K562 (cell line): Measurements from ENCODE around the gene SDHAF3. TPM values are rescaled to one million over a fixed set of nuclear protein-coding genes. Genes with fewer than 3 reads are reported as not detected.

Source experiments
- ATF7 ChIP-seq: fragments of 450-650 bp; IDR thresholded peaks from 2 replicates; pipeline ENCODE4 v1.7.1; 2014; ENCODE audit warnings: mild to moderate bottlenecking, moderate library complexity
- CCAR2 ChIP-seq: fragments of 200-400 bp; formaldehyde crosslinking; IDR thresholded peaks from 2 replicates; pipeline ENCODE4 v1.6.1; 2017; ENCODE audit warnings: mild to moderate bottlenecking, low read depth, low read length
- CREB3 ChIP-seq: fragments of 450-650 bp; conservative IDR thresholded peaks from 2 replicates; pipeline ENCODE4 v1.6.1; 2016; ENCODE audit warnings: missing genetic modification characterization, low read depth, mild to moderate bottlenecking, missing compliant biosample characterization, moderate library complexity
- DNMT1 ChIP-seq: fragments of 450-650 bp; IDR thresholded peaks from 2 replicates; pipeline ENCODE4 v1.6.1; 2016; ENCODE audit warnings: antibody characterized with exemption, mild to moderate bottlenecking
- FOXP1 ChIP-seq: sonication (generic); formaldehyde crosslinking; IDR thresholded peaks from 2 replicates; pipeline ENCODE4 v1.8.0; 2022; ENCODE audit warnings: mild to moderate bottlenecking, missing genetic modification reagents
- HDGF ChIP-seq: fragments of 450-650 bp; IDR thresholded peaks from 2 replicates; pipeline ENCODE4 v1.6.1; 2016
- HMBOX1 ChIP-seq: sonication (generic); IDR thresholded peaks from 2 replicates; pipeline ENCODE4 v1.6.1; 2016
- HMG20A ChIP-seq: fragments of 450-650 bp; formaldehyde crosslinking; conservative IDR thresholded peaks from 2 replicates; pipeline ENCODE4 v1.4.0; 2020; ENCODE audit warnings: mild to moderate bottlenecking, mixed read lengths
- L3MBTL2 ChIP-seq: fragments of 450-650 bp; IDR thresholded peaks from 2 replicates; pipeline ENCODE4 v1.6.1; 2016; ENCODE audit warnings: mild to moderate bottlenecking, moderate library complexity
- MAFK ChIP-seq: IDR thresholded peaks from 2 replicates; pipeline ENCODE4 v1.6.1; 2011; ENCODE audit warnings: low read length, improper control_type of control experiment
- PCBP1 ChIP-seq: fragments of 200-400 bp; formaldehyde crosslinking; IDR thresholded peaks from 2 replicates; pipeline ENCODE4 v1.6.1; 2018; ENCODE audit warnings: mild to moderate bottlenecking, low read depth, low read length; ENCODE audit not compliant: poor library complexity, severe bottlenecking
- PTBP1 ChIP-seq: fragments of 200-400 bp; formaldehyde crosslinking; IDR thresholded peaks from 2 replicates; pipeline ENCODE4 v1.6.1; 2017; ENCODE audit warnings: low read depth, low read length
- TRIM28 ChIP-seq: fragments of 450-650 bp; IDR thresholded peaks from 2 replicates; pipeline ENCODE4 v1.6.1; 2017
- UBTF ChIP-seq, 2 experiments: IDR thresholded peaks; 2 replicates each; pipeline ENCODE4 v1.6.1; 2012; ENCODE audit warnings: improper control_type of control experiment in 2 of 2, low read depth in 2 of 2, low read length in 2 of 2, borderline replicate concordance in 1 of 2
- ZNF174 ChIP-seq: fragments of 250-450 bp; sonication (Bioruptor Pico); IDR thresholded peaks from 2 replicates; pipeline ENCODE4 v1.4.0; 2020; ENCODE audit warnings: mild to moderate bottlenecking
- ZNF253 ChIP-seq: fragments of 250-450 bp; sonication (Bioruptor Pico); conservative IDR thresholded peaks from 2 replicates; pipeline ENCODE4 v1.6.1; 2021; ENCODE audit warnings: mild to moderate bottlenecking
- ZSCAN29 ChIP-seq: fragments of 450-650 bp; IDR thresholded peaks from 2 replicates; pipeline ENCODE4 v1.6.1; 2017
- polyA plus RNA-seq, 8 experiments: library from polyadenylated mRNA; depleted of rRNA in 4 of 8; stranded (reverse) in 5 of 8; unstranded in 3 of 8; fragments of >200 nt; fragmentation: Nextera tagmentation in 2 of 8; fragmentation: Illumina TruSeq in 1 of 8; extraction: Ambion mirVana in 2 of 8; extraction: Trizol in 1 of 8; gene quantifications; 2 replicates each; pipeline versions ENCODE4 v1.2.1 to v1.2.3, GENCODE V29; 2011 to 2014; ENCODE audit warnings: inconsistent platforms in 1 of 8, missing spikeins in 1 of 8
- total RNA-seq, 7 experiments: library from RNA; depleted of rRNA in 6 of 7; stranded (reverse); fragments of >200 nt in 6 of 7; fragmentation: Illumina TruSeq in 2 of 7; extraction: Trizol in 2 of 7; gene quantifications; 2 replicates each; pipeline versions ENCODE4 v1.2.1 to v1.2.3, GENCODE V29; 2011 to 2021; ENCODE audit warnings: low replicate concordance in 1 of 7

The SDHAF3 gene
- total and polyA plus RNA-seq, 9 of the 15 experiments (the other 6 are each of a cell fraction or from before 2014, with no cell fraction given), result 51.5 to 403 (median 145) TPM

GRCh38 chr7:97119747-97120146 is 2.2 kb downstream of the SDHAF3 start (continued):
- TF ChIP-seq L3MBTL2 (no peak), ZSCAN29 (no peak), HMBOX1 (peak; percentile 81; the same call in 1 of the 2 replicates), CCAR2 (no peak), HDGF (no peak), HMG20A (CRISPR knock-in tag) (no peak), ZNF253 (CRISPR knock-in tag) (no peak), PCBP1 (no peak), CREB3 (tag) (no peak), UBTF (IDR thresholded peaks at IDR 0.05; ENCODE audit: borderline replicate concordance in 1 of 2, low read depth in 2 of 2, low read length in 2 of 2) (0 out of 4 replicates have a peak, but pooled peaks of 1 of the 2 experiments have one; percentile 25), DNMT1 (no peak), TRIM28 (no peak), ZNF174 (CRISPR knock-in tag) (no peak), ATF7 (no peak), MAFK (no peak), PTBP1 (no peak), FOXP1 (CRISPR knock-in tag) (no peak)
- TF ChIP-seq, all 486 proteins: peak for 10
